Activated naive CD8-positive, alpha-beta T cell treated with anti-CD3 and anti-CD28 coated beads, Interleukin-2, amount 10 ng/mL, durations not matched to agents 7 days and 5 days (primary cell): Measurements from ENCODE around the gene PLSCR1. TPM values are rescaled to one million over a fixed set of nuclear protein-coding genes. Genes with fewer than 3 reads are reported as not detected.

ENCODE experiments used
- ATAC-seq: fragments of 150-1000 bp; cut with Tn5 transposase; one replicate; pipeline ENCODE4 v1.10.0; 2021; ENCODE audit warnings: low read depth, moderate library complexity
- POLR2A ChIA-PET: fragments of 350-600 bp; sonication (Branson Sonifier 250); formaldehyde crosslinking; loops from one replicate; lab custom pipeline; 2021; ENCODE audit warnings: antibody characterized with exemption; lab: Charles Lee
- DNase-seq: peaks from one replicate; pipeline ENCODE4 v3.0.0; 2021
- H3K27ac Mint-ChIP-seq: one replicate; pipeline ENCODE4 v1.8.0; 2022; ENCODE audit warnings: mild to moderate bottlenecking, mixed read lengths
- H3K27me3 Mint-ChIP-seq: one replicate; pipeline ENCODE4 v1.8.0; 2022; ENCODE audit warnings: mild to moderate bottlenecking, moderate library complexity, mixed read lengths
- H3K36me3 Mint-ChIP-seq: one replicate; pipeline ENCODE4 v1.8.0; 2021; ENCODE audit warnings: mild to moderate bottlenecking, mixed read lengths
- H3K4me1 Mint-ChIP-seq: one replicate; pipeline ENCODE4 v1.8.0; 2021; ENCODE audit warnings: mixed read lengths
- H3K4me3 Mint-ChIP-seq: one replicate; pipeline ENCODE4 v1.8.0; 2022; ENCODE audit warnings: mild to moderate bottlenecking, moderate library complexity, mixed read lengths
- H3K9me3 Mint-ChIP-seq: one replicate; pipeline ENCODE4 v1.8.0; 2021; ENCODE audit warnings: mixed read lengths
- total RNA-seq, 2 experiments: library from RNA; stranded (reverse); gene quantifications; one replicate each; pipeline ENCODE4 v1.2.3, GENCODE V29; 2021

Gene PLSCR1, protein sequence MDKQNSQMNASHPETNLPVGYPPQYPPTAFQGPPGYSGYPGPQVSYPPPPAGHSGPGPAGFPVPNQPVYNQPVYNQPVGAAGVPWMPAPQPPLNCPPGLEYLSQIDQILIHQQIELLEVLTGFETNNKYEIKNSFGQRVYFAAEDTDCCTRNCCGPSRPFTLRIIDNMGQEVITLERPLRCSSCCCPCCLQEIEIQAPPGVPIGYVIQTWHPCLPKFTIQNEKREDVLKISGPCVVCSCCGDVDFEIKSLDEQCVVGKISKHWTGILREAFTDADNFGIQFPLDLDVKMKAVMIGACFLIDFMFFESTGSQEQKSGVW
- total RNA-seq: 100 to 1,000 TPM; 172 to 177 TPM

DNA sequence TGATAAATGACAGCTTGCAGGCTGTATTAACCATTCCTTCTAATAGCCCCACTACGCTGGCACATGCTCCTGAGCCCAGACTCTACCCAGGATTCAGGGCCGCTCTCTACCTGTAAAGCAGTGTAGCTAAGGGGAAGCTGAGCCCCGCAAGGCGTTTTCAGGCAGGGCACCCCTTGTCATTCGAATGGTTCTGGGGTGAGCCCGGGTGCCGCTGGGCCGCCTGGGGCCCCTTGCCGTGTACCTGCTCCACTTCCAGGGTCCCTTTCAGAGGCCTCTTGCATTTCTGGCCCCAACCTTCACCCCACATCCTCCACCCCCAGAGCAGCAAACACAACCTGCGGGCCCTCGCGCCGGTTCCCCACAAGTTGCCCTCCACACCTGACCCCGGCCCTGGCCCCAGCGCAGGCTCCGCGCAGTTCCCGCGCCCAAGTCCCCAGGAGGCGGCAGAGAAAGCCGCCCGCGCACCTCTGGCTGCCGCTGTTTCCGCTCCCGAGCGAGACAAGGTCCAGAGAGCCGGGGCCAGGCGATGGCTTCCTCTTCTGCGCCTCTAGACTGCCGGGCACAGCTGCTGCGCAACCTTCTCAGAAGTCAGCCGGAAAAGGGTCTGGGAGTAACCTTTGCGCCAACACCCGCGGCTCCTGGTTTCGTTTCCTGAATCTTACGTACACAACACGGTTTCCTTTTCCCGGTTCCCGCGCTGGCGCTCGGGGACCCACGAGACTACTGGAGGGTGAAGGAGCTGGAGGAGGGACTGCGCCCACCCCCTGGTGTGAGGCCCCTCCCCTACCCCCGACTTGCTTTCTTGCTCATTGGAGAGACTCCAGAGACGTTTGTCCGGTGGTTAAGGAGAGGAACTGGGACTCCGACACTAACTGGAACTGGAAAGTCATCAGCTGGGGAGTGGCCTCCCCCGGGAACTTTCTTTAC is at the start of gene PLSCR1:
PLSCR1 (minus strand) TSS at position 606 of the 927 bp plus-strand sequence. CDS start 8,055 bp downstream, outside the sequence.
- ATAC-seq (peak; percentile 88), DNase-seq (peak; percentile 87)
- H3K4me1 Mint-ChIP-seq: peaks cover 59% of the 10 kb centered on the region
- H3K9me3 Mint-ChIP-seq: no peaks in the 10 kb centered on the region
- peak within 1 kb of the TSS; percentile 100 for H3K4me3 Mint-ChIP-seq
- H3K36me3 Mint-ChIP-seq: peaks cover 37% of the 10 kb centered on the region
- H3K27me3 Mint-ChIP-seq: no peaks in the 10 kb centered on the region
- H3K27ac Mint-ChIP-seq: peak within 1 kb of the TSS; percentile 99
- POLR2A ChIA-PET: interaction anchor here (0.7 to 3.3 kb wide), 11 partner anchors 10 to 75 kb away, joined by 3 to 31 read pairs (median 4); partner anchors contain the start of gene PLSCR2

DNA sequence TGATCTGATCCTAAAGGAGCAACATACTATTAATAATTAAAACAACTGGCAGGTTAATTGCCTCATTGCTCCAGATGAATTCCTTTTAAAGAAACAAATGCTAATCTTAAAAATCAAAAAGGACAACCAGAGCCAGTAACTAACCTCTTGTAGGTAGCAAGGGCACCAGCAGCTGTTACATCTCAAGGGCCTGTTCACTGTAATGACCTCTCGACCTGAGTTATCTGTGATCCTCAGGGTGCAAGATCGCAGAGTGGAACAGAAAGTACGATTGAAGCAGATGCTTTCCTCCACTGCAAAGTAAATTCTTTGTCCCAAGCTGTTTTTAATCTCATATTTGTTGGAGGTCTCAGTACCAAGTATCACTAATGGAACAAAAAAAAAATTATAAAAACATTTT is 49.4 kb upstream of the PLSCR1 start:
- no peak for ATAC-seq
- Mint-ChIP-seq H3K27ac (no peak overlapping the region), H3K9me3 (no peaks in the 10 kb centered on the region), H3K36me3 (no peaks in the 10 kb centered on the region), H3K4me3 (no peak overlapping the region), H3K27me3 (peaks cover 34% of the 10 kb centered on the region), H3K4me1 (no peaks in the 10 kb centered on the region)
- POLR2A ChIA-PET: interaction anchor here (1.0 kb wide), 1 partner anchor 49 kb away, joined by 3 read pairs; the partner anchor contains the start of gene PLSCR1
- DNase-seq: no peak

DNA sequence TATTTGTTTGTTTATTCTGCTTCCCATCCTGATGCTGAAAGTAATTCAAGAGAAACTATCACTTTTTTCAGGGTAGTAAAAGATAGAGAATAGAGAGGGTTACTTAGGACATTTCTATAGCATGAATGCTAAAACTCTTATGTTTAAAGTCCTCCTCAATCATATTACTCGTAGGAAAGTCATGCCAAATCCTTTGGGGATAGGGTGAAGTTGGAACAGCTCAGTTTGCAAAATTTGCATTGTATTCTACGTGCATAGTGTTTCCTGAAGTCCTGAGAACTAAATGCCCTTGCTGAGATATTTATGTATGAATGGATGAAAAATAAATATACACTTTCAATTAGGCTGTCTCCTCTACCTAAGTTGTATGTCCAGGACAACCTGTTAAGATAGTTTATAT is 46.1 kb upstream of the PLSCR1 start:
- peaks cover 39% of the 10 kb centered on the region for H3K27me3 Mint-ChIP-seq
- POLR2A ChIA-PET: interaction anchor here (1.5 kb wide), 1 partner anchor 46 kb away, joined by 3 read pairs; the partner anchor contains the start of gene PLSCR1

DNA sequence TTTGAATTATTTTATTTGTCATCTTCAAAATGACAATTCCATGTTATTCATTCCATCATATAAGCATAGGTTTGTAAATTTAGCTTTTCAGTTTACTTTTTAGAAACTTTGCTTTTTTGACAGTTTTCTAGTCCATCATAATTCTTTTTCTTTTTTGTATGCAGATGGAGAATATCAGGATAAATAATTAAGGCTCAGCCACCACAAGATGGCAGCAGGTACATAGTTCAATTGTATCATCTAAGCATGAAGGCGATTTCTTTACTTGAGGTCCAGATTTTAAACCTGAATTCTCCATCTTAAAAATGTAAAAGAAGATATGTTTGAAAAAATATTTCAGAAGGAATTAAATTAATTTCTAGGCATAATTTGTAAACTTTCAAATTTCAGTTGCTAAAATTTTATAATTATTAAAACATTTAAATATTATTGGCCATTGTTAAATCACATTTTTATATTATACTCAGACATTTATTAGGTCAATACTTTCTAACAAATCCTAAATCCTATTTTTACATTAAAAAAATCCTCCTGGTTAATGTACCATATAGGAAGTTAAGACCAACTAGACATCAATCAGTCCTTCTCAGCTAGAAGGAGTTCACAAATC is 45.6 kb upstream of the PLSCR1 start:
- H3K36me3 Mint-ChIP-seq: no peaks in the 10 kb centered on the region
- H3K9me3 Mint-ChIP-seq: no peaks in the 10 kb centered on the region
- POLR2A ChIA-PET: interaction anchor here (1.5 kb wide), 1 partner anchor 46 kb away, joined by 3 read pairs; the partner anchor contains the start of gene PLSCR1
- H3K27me3 Mint-ChIP-seq: peaks cover 43% of the 10 kb centered on the region
- ATAC-seq (no peak), DNase-seq (no peak)
- no peak overlapping the region for H3K27ac Mint-ChIP-seq
- H3K4me3 Mint-ChIP-seq: no peak overlapping the region
- H3K4me1 Mint-ChIP-seq: no peaks in the 10 kb centered on the region

More for the DNA sequence above, 46.1 kb upstream of the PLSCR1 start:
- no peak for DNase-seq
- Mint-ChIP-seq H3K4me1 (no peaks in the 10 kb centered on the region), H3K36me3 (no peaks in the 10 kb centered on the region), H3K9me3 (no peaks in the 10 kb centered on the region), H3K4me3 (no peak overlapping the region), H3K27ac (no peak overlapping the region)
- no peak for ATAC-seq

DNA sequence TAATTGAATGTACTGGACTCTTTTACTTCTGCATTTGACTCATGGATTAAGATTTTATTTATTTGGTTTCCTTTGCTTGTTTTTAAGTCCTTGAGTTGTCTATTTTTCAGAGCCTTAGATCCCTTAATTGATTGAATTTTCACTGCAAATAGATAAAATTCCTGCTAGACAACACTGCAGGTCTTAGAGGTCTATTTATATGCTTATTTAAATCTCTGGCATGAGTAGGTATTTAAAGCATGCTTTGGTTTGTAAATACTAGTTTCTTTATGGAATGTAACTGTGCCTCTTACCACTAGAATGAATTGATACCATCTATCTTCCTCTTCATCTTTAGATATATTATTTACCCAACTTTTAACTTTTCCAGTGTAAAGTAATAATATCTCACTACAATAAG is 40.7 kb upstream of the PLSCR1 start:
- DNase-seq: no peak
- H3K36me3 Mint-ChIP-seq: peaks cover 7% of the 10 kb centered on the region
- H3K27ac Mint-ChIP-seq: no peak overlapping the region
- H3K4me1 Mint-ChIP-seq: peaks cover 4% of the 10 kb centered on the region
- H3K9me3 Mint-ChIP-seq: peaks cover 6% of the 10 kb centered on the region
- no peak for ATAC-seq
- H3K4me3 Mint-ChIP-seq: no peak overlapping the region
- H3K27me3 Mint-ChIP-seq: peaks cover 44% of the 10 kb centered on the region
- POLR2A ChIA-PET: no interaction called here

DNA sequence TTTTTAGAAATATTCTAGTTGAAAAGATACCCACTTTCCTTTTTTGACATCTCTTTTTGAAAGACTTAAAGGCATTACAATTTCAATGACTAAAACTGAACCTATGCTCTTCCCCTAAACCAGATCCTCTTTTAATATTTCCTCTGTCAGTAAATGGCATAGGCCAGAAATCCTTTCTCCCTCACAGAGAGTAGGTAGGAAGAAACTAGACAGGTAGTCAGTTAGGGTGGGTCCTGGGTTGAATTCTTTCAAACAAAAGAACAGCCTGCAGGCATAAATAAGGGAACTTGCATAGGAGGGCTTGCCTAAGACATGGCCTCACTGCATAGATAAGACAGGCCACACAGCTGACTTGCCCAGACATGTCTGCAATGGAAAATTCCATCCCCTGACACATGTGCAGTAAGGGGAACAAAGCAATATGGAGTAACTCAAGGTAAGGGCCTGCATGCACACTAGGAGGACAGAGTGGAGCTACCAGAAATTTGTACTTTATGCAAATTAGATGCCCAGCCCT is 37.6 kb upstream of the PLSCR1 start:
- Mint-ChIP-seq H3K4me3 (no peak overlapping the region), H3K36me3 (peaks cover 7% of the 10 kb centered on the region), H3K27ac (no peak overlapping the region), H3K9me3 (peaks cover 6% of the 10 kb centered on the region), H3K4me1 (peaks cover 5% of the 10 kb centered on the region), H3K27me3 (peaks cover 27% of the 10 kb centered on the region)
- ATAC-seq (no peak), DNase-seq (no peak)
- POLR2A ChIA-PET: no interaction called here

DNA sequence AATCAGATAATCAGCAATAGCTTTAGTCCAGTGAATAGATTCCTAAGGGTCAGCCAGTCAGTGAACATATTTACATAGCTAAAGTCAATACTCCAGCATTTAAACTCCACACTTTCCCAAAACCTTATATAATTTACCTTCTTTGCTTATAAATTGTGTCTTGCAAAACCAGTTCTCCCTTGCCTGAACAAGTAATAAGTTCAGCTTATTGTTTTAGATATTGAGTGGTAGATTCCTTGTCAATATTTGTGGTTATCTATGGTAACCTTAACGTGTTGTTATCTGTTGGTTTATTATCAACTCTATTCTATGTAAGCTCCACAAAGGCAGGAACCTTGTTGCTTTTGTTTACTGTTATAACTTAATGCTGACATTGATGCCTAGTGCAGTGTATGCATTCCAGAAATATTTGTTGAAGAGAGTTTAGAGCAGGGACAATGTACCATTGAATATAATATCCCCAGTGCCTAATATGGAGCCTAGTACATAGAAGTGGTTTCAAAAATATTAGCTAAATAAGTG is 36.7 kb upstream of the PLSCR1 start:
- H3K27me3 Mint-ChIP-seq: peaks cover 24% of the 10 kb centered on the region
- POLR2A ChIA-PET: no interaction called here
- DNase-seq (no peak), ATAC-seq (no peak)
- peaks cover 6% of the 10 kb centered on the region for H3K9me3 Mint-ChIP-seq
- H3K27ac Mint-ChIP-seq: no peak overlapping the region
- no peak overlapping the region for H3K4me3 Mint-ChIP-seq
- peaks cover 5% of the 10 kb centered on the region for H3K4me1 Mint-ChIP-seq
- H3K36me3 Mint-ChIP-seq: peaks cover 7% of the 10 kb centered on the region

DNA sequence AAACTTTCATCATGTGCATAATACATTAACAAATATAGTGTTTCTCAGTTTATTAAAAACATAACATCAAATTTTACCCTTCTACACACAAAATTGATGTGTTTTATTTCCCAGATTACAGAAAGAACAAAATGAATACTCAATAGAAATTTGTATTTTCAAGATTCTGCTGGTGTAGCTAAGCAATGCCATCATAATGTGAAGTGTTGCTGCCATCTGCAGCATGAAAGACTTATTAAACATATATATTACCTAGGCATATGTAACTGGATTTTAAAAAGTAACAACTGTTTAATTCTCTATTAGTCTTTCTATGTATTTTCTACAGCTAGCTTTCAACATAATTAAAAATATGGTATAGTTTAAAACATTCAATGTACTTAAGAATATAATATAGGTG is 33.3 kb upstream of the PLSCR1 start:
- no peak for DNase-seq

DNA sequence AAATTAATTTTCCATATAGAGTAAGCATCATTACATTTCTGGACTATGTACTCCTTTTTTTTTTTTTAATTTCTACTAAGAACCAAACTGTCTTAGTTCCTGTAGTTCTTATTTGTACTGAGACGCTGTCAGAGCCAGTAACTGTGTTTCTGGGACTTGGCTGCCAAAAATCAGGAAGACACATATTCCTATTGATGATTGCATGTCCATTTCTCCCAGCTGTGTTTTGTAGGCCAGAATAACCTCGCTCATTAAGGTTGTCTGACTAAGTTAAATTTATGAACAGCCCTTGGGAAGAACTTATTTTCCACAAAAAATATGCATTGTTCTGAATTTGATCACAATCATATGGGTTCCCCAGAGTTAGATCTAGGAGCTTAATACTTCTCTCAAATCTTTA is 31.2 kb upstream of the PLSCR1 start:
- DNase-seq (no peak), ATAC-seq (no peak)
- H3K9me3 Mint-ChIP-seq: no peaks in the 10 kb centered on the region
- no peaks in the 10 kb centered on the region for H3K36me3 Mint-ChIP-seq
- peaks cover 12% of the 10 kb centered on the region for H3K27me3 Mint-ChIP-seq
- POLR2A ChIA-PET: interaction anchor here (1.2 kb wide), 1 partner anchor 32 kb away, joined by 3 read pairs; no protein-coding TSS in a partner anchor
- H3K4me3 Mint-ChIP-seq: no peak overlapping the region
- H3K4me1 Mint-ChIP-seq: peaks cover 1% of the 10 kb centered on the region
- no peak overlapping the region for H3K27ac Mint-ChIP-seq

More for the DNA sequence above, 33.3 kb upstream of the PLSCR1 start:
- Mint-ChIP-seq H3K27ac (no peak overlapping the region), H3K36me3 (peaks cover 2% of the 10 kb centered on the region), H3K27me3 (peaks cover 8% of the 10 kb centered on the region), H3K4me3 (no peak overlapping the region), H3K4me1 (peaks cover 5% of the 10 kb centered on the region), H3K9me3 (peaks cover under 1% of the 10 kb centered on the region)
- peak; percentile 58 for ATAC-seq
- POLR2A ChIA-PET: interaction anchor here (0.6 kb wide), 1 partner anchor 48 kb away, joined by 3 read pairs; no protein-coding TSS in a partner anchor

DNA sequence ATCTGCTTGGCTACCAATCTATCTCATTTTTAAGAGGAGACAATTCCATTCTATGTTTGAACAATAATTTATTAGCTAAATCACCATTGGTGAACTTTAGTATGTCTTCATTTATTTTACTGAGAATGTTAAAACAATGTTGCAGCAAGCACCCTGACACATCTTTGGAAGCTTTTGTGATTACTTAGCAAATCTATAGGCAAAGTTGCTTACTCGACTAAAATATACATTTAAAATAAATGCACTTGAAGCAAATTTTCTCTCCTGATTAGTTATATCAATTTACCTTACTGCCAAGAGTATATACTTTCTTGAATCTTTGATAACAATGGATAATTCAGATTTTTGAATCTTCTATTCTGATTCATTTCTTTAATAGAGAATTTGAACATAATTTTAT is 29.8 kb upstream of the PLSCR1 start:
- no peak overlapping the region for H3K27ac Mint-ChIP-seq
- DNase-seq (no peak), ATAC-seq (no peak)
- H3K4me1 Mint-ChIP-seq: peaks cover 1% of the 10 kb centered on the region
- no peak overlapping the region for H3K4me3 Mint-ChIP-seq
- H3K9me3 Mint-ChIP-seq: no peaks in the 10 kb centered on the region
- peaks cover 13% of the 10 kb centered on the region for H3K27me3 Mint-ChIP-seq
- no peaks in the 10 kb centered on the region for H3K36me3 Mint-ChIP-seq
- POLR2A ChIA-PET: no interaction called here

DNA sequence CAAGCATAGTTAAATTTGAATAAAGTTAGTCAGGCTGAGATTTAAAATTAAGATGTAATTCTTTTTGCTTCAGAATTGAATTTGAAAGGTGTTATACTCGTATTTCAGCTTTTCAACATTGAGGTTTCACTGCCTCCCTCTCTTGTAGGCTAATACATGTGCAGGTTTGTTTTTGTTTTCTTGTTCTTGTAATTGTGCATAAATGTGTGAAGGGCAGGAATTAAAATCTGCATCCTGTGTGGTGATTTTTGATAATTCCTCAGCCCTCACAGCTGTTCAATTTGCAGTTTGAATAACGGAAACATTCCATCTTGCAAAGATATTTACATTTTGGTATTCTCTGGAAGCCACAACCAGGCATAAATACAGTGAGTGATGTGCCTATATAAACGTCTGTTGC is 24.9 kb upstream of the PLSCR1 start:
- Mint-ChIP-seq H3K4me1 (no peaks in the 10 kb centered on the region), H3K9me3 (peaks cover 2% of the 10 kb centered on the region), H3K36me3 (no peaks in the 10 kb centered on the region), H3K27ac (no peak overlapping the region), H3K27me3 (peaks cover 7% of the 10 kb centered on the region), H3K4me3 (no peak overlapping the region)
- DNase-seq: no peak
- POLR2A ChIA-PET: interaction anchor here (0.6 kb wide), 1 partner anchor 15 kb away, joined by 4 read pairs; no protein-coding TSS in a partner anchor
- ATAC-seq: no peak

DNA sequence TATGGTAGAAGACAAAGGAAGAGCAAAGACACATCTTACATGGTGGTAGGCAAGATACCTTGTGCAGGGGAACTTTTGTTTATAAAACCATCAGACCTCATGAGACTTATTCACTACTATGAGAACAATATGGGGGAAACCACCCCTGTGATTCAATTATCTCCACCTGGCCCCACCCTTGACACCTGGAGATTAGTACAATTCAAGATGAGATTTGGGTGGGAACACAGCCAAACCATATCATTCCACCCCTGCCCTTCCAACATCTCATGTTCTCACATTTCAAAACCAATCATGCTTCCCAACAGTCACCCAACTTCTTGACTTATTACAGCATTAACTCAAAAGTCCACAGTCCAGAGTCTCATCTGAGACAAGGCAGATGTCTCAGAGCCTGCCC is 21.7 kb upstream of the PLSCR1 start:
- Mint-ChIP-seq H3K9me3 (peaks cover 4% of the 10 kb centered on the region), H3K27ac (no peak overlapping the region), H3K27me3 (peaks cover 5% of the 10 kb centered on the region), H3K4me3 (no peak overlapping the region), H3K36me3 (no peaks in the 10 kb centered on the region), H3K4me1 (no peaks in the 10 kb centered on the region)
- DNase-seq: no peak
- POLR2A ChIA-PET: no interaction called here
- ATAC-seq: no peak
